Gastrocnemius medialis (tissue), 4 donors: Measurements from ENCODE around the gene GUCY1A1.
"Not testable (repeated sequence)": the region's sequence is repeated elsewhere in the genome, so short reads cannot be mapped to it uniquely, and the experiment has no call there.

Experiments
- POLR2A ChIP-seq, 2 donors: fragments of 450-650 bp; IDR thresholded peaks; one replicate each; pipeline ENCODE4 v1.6.1; 2017; ENCODE audit warnings: antibody characterized with exemption in 2 of 2, mild to moderate bottlenecking in 2 of 2, moderate library complexity in 2 of 2
- TF ChIP-seq, protein P1 (sequence below), 5 experiments: fragments of 450-650 bp in 3 of 5; fragments of 200-600 bp in 2 of 5; sonication (generic) in 2 of 5; IDR thresholded peaks in 4 of 5; conservative IDR thresholded peaks in 1 of 5; 1 replicate in 4 of 5; 2 replicates in 1 of 5; pipeline ENCODE4 v1.5.1; 2016 to 2019; ENCODE audit warnings: antibody characterized with exemption in 5 of 5, mild to moderate bottlenecking in 3 of 5, moderate library complexity in 3 of 5

DNA sequence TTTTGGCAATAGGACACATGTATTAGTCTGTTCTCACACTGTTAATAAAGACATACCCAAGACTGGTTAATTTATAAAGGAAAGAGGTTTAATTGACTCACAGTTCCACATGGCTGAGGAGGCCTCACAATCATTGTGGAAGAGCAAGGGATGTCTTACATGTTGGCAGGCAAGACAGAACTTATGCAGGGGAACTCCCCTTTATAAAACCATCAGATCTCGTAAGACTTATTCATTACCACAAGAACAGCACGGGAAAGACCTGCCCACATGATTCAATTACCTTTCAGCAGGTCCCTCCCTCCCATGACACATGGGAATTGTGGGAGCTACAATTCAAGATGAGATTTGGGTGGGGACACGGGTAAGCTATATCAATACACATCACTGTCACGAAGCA, 15.9 kb upstream of the GUCY1A1 start:
- TF ChIP-seq, protein P1, sequence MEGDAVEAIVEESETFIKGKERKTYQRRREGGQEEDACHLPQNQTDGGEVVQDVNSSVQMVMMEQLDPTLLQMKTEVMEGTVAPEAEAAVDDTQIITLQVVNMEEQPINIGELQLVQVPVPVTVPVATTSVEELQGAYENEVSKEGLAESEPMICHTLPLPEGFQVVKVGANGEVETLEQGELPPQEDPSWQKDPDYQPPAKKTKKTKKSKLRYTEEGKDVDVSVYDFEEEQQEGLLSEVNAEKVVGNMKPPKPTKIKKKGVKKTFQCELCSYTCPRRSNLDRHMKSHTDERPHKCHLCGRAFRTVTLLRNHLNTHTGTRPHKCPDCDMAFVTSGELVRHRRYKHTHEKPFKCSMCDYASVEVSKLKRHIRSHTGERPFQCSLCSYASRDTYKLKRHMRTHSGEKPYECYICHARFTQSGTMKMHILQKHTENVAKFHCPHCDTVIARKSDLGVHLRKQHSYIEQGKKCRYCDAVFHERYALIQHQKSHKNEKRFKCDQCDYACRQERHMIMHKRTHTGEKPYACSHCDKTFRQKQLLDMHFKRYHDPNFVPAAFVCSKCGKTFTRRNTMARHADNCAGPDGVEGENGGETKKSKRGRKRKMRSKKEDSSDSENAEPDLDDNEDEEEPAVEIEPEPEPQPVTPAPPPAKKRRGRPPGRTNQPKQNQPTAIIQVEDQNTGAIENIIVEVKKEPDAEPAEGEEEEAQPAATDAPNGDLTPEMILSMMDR (IDR thresholded peaks at IDR 0.05 in 4 of 5, conservative IDR thresholded peaks at IDR 0.05 in 1 of 5): not testable (repeated sequence)
- TF ChIP-seq POLR2A (IDR thresholded peaks at IDR 0.05): not testable (repeated sequence)
